HG02759 (cell line): ENCODE data around the gene NIPAL3.
A peak's percentile ranks its signal among the peaks of the same experiment; 100 is the strongest.

Source experiments
- ATAC-seq: cut with Tn5 transposase; IDR thresholded peaks from one replicate; pipeline ENCODE4 v1.9.1; 2021; ENCODE audit warnings: mild to moderate bottlenecking, moderate library complexity; ENCODE audit not compliant: unreplicated experiment

The NIPAL3 gene

DNA sequence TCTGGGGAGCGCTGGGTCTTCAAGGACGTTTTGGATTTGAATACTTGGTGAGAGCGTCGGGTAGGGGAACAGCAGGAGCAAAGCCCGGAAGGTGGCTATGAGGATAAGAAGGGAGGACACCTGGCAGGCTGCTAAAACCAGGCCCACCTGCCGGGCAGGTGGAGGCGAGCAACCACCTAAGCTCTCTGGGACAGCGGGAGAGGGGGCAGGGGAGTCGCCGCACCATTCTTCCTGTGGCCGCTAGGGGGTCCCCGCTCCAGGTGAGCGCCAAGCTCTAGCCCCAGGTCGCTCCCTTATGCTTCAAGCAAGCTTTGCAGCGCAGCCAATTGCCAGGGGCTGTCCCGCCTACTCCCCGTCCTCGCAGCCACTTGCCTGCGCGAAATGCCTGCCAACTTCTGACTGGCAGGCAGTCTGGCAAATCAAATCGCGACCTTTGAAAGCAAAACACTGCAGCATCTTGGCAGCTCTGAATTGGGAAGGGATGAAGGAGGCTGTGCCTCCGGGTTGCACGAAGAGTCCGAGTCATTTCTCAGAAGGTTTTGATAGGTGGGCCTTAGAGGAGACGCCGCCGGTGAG lies at the start of gene NIPAL3:
TSS of gene NIPAL3 (plus strand) at position 469 of the 576 bp plus-strand sequence. CDS start 3,746 bp downstream, outside the sequence.
- ATAC-seq = peak; percentile 96

DNA sequence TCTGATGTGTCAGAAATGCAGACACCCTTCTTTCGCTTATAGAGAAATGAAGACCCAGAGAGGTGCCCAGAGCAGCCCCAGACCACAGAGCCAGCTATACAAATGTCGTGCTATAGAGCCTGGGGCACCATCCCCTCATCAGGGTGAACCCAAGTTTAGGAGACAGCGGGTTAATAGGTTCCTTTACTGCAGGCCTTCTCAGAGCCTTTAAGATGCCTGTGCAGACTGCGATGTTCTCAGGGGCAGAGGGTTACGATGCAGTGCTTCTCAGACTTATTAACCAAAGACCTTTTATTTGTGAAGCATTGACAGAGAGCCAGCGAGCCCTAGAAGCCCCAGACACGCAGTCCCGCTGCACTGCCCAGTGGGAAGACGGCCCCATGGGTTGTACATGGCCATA lies 48.9 kb upstream of the NIPAL3 start:
- ATAC-seq = no peak

DNA sequence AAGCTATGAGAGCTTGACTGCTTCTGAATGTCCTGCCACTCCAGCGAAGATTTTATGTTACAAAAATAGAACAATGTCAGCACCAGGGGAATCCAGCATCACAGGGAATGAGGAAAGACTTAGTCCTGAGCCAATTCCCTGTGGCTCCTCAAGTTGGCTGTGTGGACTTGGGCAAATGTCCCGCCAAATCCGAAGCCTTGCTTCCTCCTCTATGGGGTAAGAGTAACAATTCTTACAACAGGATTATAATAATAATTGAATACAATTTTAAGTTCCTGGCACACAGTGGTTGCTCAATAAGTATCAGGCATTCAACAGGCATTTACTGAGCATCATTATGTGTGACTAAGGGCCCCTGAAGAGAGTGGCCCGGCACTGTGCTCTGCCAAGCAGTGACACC lies 46.4 kb upstream of the NIPAL3 start:
- ATAC-seq = no peak

DNA sequence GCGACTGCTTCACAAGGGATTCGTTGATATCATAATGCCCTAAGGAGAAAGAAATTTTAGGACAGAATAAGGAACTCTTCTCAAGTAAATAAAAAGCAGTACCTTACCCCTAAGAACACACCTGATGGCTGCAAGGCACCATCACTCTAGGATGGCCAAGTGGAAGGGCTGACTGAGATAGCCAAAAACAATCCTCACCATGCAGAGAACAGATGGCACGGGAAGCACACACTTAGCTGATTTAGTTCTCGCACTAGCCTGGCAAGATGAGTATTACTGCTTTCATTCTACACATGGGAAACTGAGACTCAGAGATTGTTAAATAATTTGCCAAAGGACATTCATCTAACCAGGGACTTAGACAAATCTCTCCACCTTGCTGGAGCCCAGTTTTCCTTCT lies 45.8 kb upstream of the NIPAL3 start:
- no peak for ATAC-seq

DNA sequence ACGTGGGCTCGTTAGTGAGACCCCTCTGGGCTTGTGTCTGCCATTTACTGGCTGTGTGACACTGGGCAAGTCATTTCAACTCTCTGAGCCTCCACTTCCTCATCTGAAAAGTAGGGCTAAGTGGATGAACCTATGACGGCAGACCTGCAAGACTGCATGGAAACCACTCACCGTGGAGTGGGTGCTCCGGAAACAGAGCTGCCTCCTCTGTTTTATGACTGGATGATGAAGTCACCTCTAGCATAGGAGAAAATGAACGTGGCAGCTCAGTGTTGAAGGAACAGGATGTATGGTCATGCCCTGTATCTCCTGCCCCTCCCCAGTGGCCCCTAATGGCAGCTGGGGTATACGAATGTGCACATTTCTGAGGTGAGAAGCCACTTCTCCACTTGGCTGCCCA lies 42.6 kb upstream of the NIPAL3 start:
- ATAC-seq = no peak

DNA sequence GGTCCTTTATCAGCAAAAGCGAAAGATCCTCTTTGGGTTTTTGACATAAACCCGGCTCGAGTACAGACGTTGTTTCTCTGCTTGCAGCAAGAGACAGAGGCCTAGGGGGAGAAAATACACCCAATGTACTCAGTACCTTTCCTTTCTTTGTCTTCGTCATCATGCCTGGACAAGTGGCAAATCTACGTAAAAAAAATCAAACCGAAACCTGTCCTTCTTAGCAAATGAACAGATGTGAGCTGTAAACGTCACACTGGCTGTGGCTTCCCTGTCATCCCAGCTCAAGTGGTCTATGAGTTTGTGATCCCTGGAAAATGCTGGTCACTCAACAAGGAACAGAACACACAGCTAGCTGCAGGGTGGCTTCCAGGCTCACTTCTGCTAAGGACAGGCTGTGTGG lies 41.9 kb upstream of the NIPAL3 start:
- ATAC-seq = no peak

DNA sequence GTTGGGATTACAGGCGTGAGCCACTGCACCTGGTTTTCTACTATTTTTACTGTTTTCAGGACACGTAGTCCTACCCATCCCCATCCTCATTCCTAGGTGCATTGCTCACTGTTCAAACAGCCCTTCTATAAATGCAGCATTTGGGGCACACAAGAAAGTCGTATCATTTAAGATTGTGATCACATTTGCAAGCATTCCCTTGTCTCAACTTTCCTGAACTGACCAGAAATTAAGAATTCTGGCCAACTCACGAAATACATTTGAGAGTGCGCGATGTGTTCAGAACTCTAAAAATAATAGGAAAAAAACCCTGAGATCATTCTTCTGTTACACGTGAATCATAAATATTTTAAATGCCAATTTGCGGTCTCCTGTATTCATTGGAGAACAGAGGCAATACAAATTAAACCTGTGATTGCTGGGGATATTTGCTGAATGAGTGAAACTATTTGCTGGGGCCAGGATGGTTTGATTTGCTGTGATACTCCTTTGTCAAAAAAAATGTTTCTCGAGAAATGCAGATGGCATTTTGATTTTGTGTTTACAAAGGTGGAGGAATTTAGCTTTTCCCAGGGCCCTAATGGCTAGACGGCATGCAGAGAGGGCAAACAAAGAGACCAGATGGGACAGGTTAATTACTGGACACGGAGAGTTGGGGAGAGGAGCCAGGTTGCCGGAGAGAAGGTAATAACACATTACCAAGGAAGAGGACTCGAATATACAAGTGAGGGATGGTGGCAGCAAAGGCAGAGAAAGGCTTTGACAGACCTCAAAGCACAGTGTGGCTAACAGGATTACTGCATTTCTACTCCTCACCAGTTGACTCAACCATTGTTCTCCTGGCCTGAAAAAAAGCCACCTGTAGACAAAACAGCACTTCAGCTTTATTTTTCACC lies 40.5 kb upstream of the NIPAL3 start:
- ATAC-seq = no peak

DNA sequence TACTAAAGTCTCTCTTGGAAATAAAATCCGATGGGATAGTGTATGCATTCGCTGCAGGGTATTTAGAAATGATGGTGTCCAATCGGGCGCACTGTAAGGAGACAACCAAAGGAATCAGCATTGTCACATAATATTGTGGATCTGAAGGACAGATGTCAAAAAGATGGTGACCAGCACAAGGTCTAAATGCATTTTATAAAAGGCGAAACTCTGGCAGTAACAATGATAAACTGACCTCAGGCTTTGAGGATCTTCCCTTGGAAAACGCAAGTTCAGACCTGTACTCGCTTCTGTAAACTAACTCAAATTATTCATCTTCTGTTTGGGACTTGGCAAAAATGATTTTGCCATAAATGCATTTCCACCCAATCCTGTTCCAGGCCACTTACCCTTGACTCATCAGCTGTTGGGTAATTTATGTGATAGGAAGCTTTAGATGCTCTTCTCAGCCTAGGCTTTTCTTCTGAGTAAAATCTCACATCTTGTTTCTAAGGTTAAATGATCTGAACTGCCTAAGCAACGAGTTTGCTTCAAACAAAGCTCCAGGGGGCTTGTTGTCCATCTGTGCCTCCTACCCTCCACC lies 35.8 kb upstream of the NIPAL3 start:
- no peak for ATAC-seq

DNA sequence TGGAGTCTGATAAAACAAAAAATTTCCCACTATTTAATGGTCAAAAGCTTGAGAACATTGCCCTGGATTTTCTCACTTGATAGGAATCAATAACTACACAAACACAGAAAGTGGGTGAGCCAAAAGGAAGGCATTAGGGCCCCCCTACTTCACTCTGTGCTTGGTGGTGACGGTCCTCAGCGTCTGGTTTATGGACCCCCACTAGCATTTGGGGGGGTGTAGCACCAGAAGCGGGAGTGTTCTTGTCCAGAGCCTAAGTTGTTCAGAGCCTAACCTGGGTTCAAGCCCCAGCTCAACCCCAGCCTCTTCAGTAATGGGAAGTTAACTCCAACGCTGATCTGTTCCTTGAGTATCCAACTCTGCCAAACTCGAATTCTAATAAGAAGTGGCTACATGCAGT lies 35.1 kb upstream of the NIPAL3 start:
- ATAC-seq = no peak

DNA sequence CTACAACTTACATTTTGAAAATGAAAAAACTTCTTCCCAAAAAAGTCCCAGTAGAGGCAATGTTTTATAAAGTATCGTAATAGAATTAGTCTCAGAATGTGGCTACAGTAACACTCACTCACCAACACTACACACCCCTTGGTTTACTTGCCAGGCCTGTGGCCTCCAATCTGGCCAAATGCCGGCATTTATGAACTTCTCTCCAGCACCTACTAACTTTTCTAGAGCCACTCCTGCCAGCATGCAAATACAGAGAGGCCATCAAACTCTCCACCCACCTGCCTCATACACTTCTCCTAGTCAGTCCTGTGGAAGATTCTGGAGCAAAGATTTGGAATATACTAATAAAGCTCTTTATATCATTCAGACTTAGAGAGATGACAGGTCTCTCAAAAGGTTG lies 34.3 kb upstream of the NIPAL3 start:
- ATAC-seq = no peak

DNA sequence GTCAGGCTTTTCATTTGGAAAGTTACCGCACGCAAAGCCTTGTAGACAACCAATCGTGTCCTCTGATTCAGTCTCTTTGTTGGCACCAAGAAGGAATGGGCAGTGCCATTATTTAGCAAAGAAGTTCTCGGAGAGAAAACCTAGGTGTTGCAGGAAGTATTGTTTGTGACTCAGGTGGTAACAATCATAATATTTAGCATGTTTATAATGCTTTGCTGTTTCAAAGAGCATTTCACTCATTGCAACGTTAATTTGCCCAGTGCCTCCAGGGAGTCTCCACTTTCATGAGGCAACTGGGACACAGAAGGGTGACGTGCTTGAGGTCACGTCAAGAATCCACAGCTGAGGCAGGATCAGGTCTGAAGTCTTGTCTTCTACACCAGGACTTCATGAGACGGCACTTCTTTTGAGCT lies 33.4 kb upstream of the NIPAL3 start:
- no peak for ATAC-seq

DNA sequence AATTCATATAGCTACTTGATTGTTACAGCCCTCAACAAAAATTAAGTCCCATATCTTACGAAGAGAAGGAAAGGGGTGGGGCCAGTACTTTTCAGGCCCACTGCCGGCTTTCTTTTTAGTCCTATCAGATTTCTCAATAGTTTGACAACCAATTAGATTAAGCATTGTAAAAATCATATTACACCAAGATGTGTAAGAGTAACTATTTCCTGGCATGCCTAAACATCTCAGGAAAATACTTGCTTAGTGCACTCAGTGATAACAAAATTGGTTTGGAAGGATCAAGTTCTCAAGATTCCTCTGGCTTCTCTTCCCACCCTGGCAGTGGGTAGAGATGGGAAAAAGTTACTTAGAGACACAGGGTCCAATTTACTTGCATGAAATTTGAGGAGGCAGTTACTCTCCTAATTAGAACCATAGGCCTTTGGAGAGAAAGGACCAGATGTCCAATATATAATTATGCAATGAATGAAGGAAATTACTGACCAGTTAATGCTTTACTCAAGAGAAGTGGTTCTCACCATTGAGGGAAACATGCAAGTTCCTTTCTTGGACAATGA lies 32.1 kb upstream of the NIPAL3 start:
- ATAC-seq = no peak

DNA sequence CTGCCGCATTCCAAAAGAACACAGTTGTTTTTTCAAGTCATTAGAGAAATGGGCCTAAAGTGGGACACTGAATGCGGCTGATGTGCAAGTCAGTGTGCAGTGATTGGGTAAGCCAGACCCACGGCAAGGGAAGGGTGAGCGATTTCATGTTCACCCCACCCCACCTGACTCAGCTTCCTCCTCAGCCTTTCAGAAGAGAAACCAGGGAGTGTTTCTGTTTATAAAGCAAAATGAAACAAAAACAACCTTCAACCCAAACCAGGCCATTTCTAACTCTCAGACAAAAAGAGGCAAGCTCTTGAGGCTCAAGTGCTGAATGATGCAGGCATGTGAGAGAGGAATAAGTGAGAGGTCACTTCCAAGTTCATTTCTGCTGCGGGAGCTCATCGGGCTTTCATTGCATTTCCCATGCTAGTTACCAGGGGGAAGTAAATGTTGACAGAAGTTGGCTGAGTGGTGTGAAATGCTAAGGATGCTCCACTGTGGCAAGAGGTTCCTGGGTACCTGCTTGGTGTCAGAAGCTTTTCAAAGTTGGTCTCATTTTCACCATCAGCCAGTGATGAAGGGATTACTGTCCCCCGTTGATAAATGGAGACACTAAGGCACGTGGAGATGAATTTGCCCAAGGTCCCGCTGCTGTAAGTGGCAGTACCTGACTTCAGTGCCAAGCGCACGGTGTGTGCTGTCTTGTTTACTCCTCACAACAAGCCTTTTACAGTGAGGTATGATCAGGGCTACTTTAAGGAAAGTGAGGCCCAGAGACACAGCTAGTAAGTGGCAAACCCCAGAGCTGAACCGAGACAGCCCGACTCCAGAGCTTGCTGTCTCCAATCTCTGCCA lies 31.1 kb upstream of the NIPAL3 start:
- no peak for ATAC-seq

DNA sequence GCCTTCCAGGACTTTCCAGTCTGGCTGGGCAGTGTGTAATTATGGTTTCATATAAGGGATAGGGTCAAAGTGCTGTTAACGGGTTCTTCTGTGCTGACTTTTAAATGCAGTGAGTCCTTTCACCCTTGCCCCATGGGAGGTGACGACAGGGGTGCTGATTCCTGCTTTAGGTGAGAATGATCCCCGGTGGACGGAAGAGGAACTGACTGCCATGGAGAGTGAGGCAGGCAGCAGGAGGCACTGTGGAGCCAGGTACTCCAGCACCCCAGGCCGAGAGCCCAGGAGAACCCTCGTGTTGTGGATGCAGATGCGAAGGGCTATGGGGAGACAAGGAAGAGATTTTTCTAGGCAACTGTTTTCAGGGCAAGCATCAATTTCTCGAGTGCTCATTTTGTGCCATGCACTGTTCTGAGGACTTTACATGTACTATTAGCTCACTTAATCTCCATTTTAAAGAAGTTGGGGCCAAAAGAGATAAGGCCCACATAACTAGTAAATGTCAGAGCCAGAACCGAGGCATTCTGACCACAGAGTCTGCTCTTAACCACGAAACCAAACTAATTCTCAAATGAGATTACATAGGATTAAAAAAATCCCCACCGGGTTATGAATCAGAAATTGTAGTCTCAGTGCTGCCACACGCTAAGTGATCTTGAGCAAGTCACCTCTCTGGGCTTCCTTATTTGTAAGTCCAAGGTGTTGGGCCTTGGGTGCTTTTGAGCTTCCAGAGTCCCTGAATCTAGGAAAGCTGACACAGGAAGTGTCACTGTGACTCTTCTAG lies 30.3 kb upstream of the NIPAL3 start:
- no peak for ATAC-seq

DNA sequence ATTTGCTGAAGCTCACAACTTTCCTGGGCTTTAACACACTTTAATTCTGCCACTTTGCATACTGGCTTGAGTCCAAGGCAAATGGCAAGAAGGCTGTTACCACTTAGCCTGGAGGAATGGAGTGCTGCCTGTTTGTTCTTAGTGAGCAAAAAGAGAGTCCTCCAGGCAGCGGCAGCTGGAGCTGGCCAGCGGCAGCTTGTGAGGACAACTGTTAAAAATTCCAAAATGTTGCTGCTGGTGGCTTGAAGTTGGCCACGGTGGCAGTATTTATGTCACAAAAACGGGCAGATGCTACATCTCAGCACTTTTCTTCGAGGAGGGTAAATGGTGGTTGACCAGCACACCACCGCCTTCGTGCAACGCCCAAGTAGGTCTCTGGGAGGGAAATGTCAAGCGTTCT lies 29.4 kb upstream of the NIPAL3 start:
- ATAC-seq = no peak

DNA sequence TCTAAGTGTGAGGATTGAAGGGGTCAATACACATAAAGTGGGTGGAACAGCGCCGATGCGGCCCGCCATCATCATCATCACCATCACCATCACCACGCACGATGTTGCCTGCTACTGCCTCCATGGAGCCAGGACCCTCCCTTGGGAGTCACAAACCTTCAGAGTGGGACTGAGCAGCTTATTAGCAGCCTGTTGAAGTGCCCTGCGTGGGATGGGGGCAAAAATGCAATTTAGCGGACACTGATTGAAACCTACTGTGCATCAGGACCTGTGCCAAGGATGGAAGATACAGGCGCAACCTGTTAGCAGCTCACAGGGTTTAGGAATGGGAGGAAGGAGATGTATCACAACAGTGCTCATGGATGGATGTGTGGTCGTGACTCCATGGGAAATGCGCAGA lies 28.7 kb upstream of the NIPAL3 start:
- ATAC-seq = no peak

DNA sequence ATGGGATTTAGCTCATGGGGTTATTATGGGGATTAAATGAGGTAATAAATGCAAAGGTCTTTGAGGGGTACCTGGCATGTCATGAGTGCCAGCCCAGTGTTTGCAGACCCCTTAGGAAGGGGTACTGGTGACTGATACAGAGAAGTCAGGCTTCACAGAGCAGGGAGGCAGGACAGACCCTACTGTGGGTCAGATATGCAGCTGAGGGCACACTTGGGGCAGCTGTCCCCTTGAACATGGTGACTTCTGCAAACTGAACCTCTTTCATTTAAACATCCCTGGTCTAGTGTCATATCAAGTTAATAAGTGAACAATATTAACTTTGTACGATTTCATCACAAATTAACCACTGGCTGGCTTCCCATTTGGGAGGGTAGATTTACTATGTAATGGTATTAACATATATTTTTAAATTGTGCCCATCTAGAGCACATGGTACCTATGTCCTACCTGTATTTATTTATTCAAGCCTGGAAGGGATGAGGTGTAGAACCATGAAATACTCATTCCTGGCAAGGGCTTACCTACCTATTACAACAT lies 27.9 kb upstream of the NIPAL3 start:
- no peak for ATAC-seq

DNA sequence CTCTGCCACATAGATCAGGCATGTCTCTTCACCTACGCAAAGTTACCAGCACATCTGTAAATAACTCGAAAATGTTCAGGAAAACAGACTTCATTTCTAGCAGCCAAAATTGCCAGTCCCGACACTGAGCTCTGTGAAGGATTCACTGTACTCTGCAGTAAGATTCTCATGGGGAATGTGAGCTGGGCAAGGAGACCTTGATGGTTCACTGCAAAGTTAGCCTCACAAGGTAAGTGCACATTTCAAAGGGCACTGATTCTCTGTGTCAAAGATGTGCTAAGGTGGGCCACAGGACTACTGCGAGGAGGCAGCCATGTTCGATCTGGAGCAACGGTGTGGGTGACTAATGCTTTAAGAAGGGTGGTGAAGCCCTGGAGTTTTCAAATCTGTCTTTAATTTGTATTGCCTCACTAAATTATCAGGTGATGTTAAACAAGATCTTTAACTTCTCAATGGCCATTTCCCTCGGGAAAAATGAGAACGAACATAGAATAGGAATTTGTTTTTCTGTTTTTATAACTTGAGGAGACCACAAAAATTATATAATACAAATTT lies 27.2 kb upstream of the NIPAL3 start:
- no peak for ATAC-seq

DNA sequence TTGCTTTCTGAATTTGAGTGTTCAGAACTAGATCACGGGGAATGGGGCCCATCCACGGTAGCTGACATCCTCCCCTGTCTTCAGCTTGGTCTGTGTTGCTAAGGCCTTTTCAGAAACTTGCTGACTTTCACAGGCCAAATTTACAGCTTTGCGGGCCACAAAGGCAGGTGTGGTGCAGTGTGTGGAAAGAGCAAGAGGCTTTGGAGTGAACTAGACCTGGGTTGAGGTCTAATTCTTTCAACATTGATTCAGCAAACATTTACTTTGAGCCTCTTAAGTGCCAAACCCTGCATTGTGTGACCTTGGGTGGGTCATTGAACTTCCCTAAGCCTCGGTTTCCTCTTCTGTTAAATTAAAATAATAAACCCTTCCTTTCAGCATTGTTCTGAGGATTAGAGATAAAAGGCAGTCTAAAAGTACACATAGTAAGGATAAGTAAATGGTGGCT lies 26.3 kb upstream of the NIPAL3 start:
- no peak for ATAC-seq
